HAP-1 (cell line): ENCODE measurements around the gene GALNT18.

Experiments
- DNase-seq, 2 experiments: peaks; one replicate each; pipeline ENCODE4 v3.0.0-alpha.2; 2016 to 2020; ENCODE audit warnings: low spot score in 2 of 2
- H3K27me3 ChIP-seq: fragments of 250-450 bp; sonication (Bioruptor Pico); 2 replicates; pipeline ENCODE4 v1.5.1; 2020; ENCODE audit warnings: low read depth, mild to moderate bottlenecking, moderate library complexity
- H3K36me3 ChIP-seq: fragments of 250-450 bp; sonication (Bioruptor Pico); replicated peaks from 2 replicates; pipeline ENCODE4 v1.5.1; 2020; ENCODE audit warnings: mild to moderate bottlenecking
- H3K4me1 ChIP-seq: fragments of 250-450 bp; sonication (Bioruptor Pico); 2 replicates; pipeline ENCODE4 v1.5.1; 2020; ENCODE audit warnings: mild to moderate bottlenecking
- H3K4me3 ChIP-seq: fragments of 250-450 bp; sonication (Bioruptor Pico); 2 replicates; pipeline ENCODE4 v1.5.1; 2020; ENCODE audit warnings: mild to moderate bottlenecking, moderate library complexity
- H3K9me3 ChIP-seq: fragments of 250-450 bp; sonication (Bioruptor Pico); 2 replicates; pipeline ENCODE4 v1.5.1; 2020; ENCODE audit warnings: mild to moderate bottlenecking, moderate library complexity
- in situ Hi-C: fragments of 300-500 bp; cut with MboI; formaldehyde crosslinking; loops from 3 replicates; pipeline ENCODE4 v1.14.3; 2020; ENCODE audit warnings: low sequenced_read_pairs, inconsistent platforms, mixed read lengths

GALNT18 gene

DNA sequence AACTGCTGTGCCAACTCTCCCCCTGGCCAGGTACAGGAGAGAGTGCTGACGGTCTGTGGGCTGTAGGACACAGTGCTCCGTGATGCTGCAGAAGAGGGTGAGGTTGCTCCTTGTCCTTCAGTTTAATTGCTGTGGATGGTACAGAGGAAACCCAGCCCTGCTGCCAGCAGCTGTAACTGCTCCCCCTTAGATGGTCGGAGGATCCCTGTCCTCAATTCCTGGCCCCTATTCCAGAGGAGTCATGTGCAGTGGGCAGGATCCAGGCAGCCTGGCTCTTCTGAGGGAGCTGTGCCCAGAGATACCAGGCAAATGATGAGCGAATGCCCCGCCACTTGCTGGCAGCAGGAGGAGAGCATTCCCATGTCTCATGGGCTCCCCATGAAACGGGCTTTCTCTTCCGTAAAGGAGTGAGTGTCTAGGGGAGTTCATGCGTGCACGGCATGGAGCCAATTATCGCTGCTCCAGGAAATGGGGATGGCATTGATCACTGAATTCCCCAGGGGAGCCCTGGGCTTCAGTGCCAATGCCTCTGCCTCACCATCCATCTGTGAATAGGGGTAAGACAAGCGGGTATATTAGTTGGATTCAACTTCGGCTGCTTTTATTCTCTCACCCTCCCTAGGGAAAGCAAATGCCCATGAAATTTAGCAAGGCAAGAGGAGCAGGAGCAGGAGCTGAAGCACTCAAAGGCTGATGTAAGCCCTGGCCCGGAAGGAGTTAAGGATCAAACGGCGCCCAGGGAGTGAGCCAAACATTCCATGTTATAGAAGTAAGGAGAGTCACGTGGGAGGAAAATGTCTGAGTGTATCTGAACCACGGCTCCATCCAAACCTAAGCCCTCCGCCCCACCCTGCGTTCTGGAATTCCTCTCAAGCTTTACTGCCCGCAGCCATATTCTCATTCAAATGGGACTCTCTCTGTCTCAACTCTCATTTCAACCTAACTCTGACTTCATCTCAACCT is 217.8 kb downstream of the GALNT18 start:
- peak; percentile 74 to 76 for DNase-seq
- no peaks in the 10 kb centered on the region for H3K9me3 ChIP-seq
- no peaks in the 10 kb centered on the region for H3K27me3 ChIP-seq
- H3K4me3 ChIP-seq, result no peak overlapping the region
- in situ Hi-C loops, result no loop called here
- peaks cover 12% of the 10 kb centered on the region for H3K4me1 ChIP-seq
- H3K36me3 ChIP-seq, result no peaks in the 10 kb centered on the region

DNA sequence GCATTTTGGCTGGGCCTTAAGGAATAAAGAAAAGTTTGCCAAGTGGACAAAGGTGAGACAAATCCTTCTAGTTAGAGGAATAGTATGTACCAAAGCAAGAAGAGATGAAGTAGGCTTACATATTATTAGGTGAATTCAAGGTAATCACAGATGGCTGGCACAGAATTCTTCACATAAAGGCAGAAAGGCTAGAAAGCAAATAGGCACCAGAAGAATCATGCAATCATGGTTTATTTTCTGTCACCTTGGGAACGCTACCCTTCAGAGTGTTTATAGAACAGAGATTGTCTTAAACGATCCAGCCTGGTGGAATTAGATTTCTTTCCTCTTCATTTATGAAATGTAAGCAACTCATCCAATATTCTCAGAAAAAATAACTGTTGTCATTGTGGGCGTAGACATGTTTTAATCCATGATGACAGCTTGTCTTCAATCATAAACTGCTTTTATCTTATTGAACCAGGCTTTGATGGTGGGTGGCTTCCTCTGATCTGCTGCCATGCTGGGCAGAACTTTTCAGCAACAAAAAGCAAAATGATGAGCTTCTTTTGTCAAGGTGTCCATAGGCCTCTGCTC is 219.8 kb downstream of the GALNT18 start:
- Histone ChIP-seq H3K27me3 (no peaks in the 10 kb centered on the region), H3K36me3 (no peaks in the 10 kb centered on the region), H3K9me3 (no peaks in the 10 kb centered on the region), H3K4me3 (no peak overlapping the region), H3K4me1 (peaks cover 12% of the 10 kb centered on the region)
- in situ Hi-C loops, result no loop called here
- no peak for DNase-seq

- Histone ChIP-seq H3K9me3 (no peaks in the 10 kb centered on the region), H3K4me1 (peaks cover 12% of the 10 kb centered on the region), H3K27me3 (no peaks in the 10 kb centered on the region), H3K36me3 (no peaks in the 10 kb centered on the region), H3K4me3 (no peak overlapping the region)
- DNase-seq, result peak; percentile 11 to 40
- in situ Hi-C loops, result no loop called here
Observed at GRCh38 chr11:11400635-11401232, 221.1 kb downstream of the GALNT18 start.

DNA sequence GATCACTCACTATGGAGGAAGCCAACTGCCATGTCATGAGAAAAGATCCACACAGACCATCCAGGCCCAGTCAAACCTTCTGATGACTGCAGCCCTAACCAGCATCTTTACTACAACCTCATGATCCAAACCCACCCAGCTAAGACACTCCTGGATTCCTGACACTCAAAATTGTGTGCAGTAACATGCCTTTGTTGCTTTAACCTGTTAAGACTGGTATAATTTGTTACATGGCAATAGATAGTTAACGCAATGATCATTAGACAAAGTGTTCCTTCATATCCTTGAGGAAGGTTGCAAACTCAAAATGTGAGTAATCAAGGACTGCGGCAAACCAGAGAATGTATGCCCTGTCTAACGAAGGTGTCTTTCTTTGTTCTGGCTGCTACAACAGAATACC is 221.7 kb downstream of the GALNT18 start:
- Histone ChIP-seq H3K36me3 (no peaks in the 10 kb centered on the region), H3K27me3 (no peaks in the 10 kb centered on the region), H3K4me3 (no peak overlapping the region), H3K9me3 (no peaks in the 10 kb centered on the region), H3K4me1 (peaks cover 12% of the 10 kb centered on the region)
- DNase-seq, result no peak
- in situ Hi-C loops, result no loop called here

DNA sequence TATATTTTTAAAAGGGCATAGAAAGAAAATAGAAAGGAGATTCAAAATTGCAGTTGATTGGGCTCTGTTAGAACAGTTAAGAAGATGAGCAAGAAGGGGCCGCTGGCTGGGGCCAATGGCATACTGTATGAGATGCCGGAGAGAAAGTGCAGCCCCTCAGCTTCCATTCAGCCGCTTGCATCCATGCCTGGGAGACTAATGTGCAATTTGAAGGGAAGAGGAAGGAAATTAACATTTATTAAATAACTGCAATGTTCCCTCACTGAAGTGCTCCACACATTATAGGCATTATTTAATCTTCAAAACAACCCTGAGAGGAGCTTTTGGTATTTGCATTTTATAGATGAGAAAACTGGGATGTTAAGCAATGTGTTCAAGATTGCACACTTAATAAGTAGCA is 224.0 kb downstream of the GALNT18 start:
- no peak for DNase-seq
- Histone ChIP-seq H3K36me3 (no peaks in the 10 kb centered on the region), H3K4me1 (no peaks in the 10 kb centered on the region), H3K27me3 (no peaks in the 10 kb centered on the region), H3K9me3 (no peaks in the 10 kb centered on the region), H3K4me3 (no peak overlapping the region)
- in situ Hi-C loops, result no loop called here

GRCh38 chr11:11397036-11397415 is 224.8 kb downstream of the GALNT18 start:
- in situ Hi-C loops, result no loop called here
- Histone ChIP-seq H3K4me1 (no peaks in the 10 kb centered on the region), H3K27me3 (no peaks in the 10 kb centered on the region), H3K36me3 (no peaks in the 10 kb centered on the region), H3K9me3 (no peaks in the 10 kb centered on the region), H3K4me3 (no peak overlapping the region)
- no peak for DNase-seq

DNA sequence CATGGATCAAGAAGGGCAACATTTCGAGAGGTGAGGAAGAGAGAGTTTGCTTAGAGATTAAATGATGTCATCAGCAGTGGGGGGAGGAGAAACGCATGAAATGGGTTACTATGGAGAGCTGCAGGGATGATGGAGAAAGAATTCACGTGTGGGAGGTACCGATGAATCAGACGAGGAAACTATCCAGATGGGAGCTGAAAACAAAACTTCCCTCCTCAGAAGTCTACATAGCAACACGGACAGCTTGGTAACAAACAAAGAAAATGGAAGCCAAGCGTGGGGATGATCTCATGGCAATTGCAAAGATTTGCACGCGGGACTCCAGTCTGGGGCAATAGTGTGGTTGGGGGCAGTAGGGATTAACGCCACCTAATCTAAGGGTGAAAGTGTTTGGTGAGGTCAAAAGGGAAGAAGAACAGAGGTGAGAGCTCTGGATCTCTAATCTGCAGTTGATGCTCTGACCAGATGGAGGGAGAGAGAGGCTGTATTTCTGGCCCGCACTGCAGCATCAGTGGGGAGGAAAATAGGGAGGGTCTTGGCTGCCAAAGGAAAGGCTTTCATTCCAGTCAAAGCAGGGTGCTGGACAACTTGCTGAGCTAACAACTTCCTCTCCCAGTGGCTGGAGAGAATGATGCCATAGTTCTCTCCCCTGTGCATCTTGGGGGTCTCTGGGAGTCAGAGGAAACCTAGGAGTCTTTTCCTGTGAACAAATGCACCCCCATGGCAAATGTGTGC is 225.3 kb downstream of the GALNT18 start:
- Histone ChIP-seq H3K36me3 (no peaks in the 10 kb centered on the region), H3K4me3 (no peak overlapping the region), H3K4me1 (no peaks in the 10 kb centered on the region), H3K9me3 (no peaks in the 10 kb centered on the region), H3K27me3 (no peaks in the 10 kb centered on the region)
- in situ Hi-C loops, result no loop called here
- DNase-seq, result no peak

GRCh38 chr11:11395126-11395525 is 226.7 kb downstream of the GALNT18 start:
- Histone ChIP-seq H3K36me3 (no peaks in the 10 kb centered on the region), H3K4me3 (no peak overlapping the region), H3K9me3 (no peaks in the 10 kb centered on the region), H3K27me3 (no peaks in the 10 kb centered on the region), H3K4me1 (no peaks in the 10 kb centered on the region)
- no peak for DNase-seq
- in situ Hi-C loops, result no loop called here

DNA sequence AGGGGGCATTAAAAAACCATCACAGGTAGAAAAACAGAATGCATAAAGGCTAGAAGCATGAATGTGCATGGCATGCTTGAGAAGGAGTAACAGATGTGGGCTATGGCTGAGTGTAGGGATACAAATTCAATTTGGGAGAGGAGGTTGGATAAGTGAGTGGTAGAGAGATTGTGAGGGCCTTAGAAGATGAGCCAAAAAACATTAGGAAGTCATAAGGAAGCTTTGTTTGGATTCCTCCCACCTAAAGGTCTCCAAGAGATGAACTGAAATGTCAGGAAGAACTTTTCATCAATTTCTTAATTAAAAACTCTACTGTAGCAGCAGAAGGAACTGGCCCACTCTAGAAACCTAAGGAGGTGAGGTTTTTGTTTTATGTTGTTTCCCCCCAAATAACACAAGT is 227.6 kb downstream of the GALNT18 start:
- in situ Hi-C loops, result no loop called here
- no peaks in the 10 kb centered on the region for H3K4me1 ChIP-seq
- DNase-seq, result no peak
- no peaks in the 10 kb centered on the region for H3K27me3 ChIP-seq
- no peak overlapping the region for H3K4me3 ChIP-seq
- H3K36me3 ChIP-seq, result no peaks in the 10 kb centered on the region
- H3K9me3 ChIP-seq, result no peaks in the 10 kb centered on the region

DNA sequence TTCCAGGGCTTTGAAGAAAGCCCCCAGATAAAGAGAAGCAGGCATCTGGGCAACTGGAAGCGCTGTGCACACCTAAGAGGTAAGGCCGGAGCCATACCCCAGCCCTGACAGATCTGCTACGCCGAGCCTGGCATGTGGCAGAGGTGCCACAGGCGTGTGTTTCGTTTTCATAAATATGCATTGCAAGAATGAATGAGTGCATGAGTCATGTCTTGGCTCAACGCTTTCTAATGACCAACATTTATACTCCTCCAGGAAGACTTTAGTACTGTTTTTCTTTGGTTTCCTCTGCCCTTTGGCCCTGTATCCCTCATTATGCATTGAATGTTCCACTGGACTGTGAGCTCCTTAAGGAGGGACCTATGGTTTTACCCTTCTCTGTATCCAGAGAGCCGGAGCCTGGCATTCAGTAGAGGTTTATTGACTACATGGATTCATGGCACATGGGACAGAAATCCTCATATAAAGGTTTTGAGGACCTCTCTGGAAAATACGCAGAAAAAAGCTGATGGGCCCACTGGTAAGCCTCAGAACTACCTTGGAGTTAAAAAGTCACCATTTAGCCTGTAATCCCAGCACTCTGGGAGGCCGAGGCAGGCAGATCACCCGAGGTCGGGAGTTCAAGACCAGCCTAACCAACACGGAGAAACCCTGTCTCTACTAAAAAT is 229.9 kb downstream of the GALNT18 start:
- no peak overlapping the region for H3K4me3 ChIP-seq
- H3K36me3 ChIP-seq, result no peaks in the 10 kb centered on the region
- in situ Hi-C loops, result no loop called here
- H3K9me3 ChIP-seq, result no peaks in the 10 kb centered on the region
- no peaks in the 10 kb centered on the region for H3K27me3 ChIP-seq
- no peak for DNase-seq
- peaks cover 5% of the 10 kb centered on the region for H3K4me1 ChIP-seq

GRCh38 chr11:11391169-11391568 is 230.6 kb downstream of the GALNT18 start:
- no peak for DNase-seq
- in situ Hi-C loops, result no loop called here

DNA sequence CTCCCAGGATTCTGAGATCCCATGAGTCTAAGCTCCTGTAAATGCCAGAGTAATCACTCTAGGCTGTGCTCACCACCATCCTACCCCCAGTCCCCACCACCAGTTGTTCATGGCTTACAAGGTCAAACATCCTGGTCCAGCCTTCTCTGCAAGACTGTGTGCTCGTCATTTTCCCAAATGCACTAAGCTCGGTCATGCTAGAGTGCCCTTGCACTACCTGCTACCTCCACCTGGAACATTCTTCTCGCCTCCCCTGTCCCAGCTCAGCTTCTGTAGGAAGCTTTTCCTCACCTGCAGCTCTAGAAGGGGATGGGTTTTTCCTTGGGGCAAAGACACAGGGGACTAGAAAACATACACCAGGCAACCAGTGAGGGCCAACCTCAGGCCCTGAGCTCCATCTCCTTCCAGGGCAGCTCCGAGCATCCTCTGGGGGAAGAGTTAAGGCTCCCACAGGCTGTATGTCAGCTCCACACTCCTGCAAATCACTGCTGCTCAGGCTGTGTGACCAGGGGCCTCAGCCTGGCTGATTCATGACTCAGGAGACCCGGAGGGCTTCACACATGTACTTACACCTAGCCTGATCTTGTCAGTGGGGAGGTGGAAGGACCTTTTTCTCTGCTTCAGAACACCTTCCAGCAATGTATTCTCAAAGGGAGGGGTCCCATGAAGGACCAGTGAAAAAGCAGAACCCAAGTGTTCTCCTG is 231.6 kb downstream of the GALNT18 start:
- Histone ChIP-seq H3K9me3 (no peaks in the 10 kb centered on the region), H3K36me3 (no peaks in the 10 kb centered on the region), H3K4me3 (no peak overlapping the region), H3K4me1 (peaks cover 9% of the 10 kb centered on the region), H3K27me3 (no peaks in the 10 kb centered on the region)
- no peak for DNase-seq
- in situ Hi-C loops, result no loop called here

More at GRCh38 chr11:11391169-11391568, 230.6 kb downstream of the GALNT18 start:
- H3K27me3 ChIP-seq, result no peaks in the 10 kb centered on the region
- no peaks in the 10 kb centered on the region for H3K36me3 ChIP-seq
- H3K9me3 ChIP-seq, result no peaks in the 10 kb centered on the region
- H3K4me1 ChIP-seq, result peaks cover 9% of the 10 kb centered on the region
- no peak overlapping the region for H3K4me3 ChIP-seq

- in situ Hi-C loops, result no loop called here
- no peaks in the 10 kb centered on the region for H3K36me3 ChIP-seq
- H3K4me1 ChIP-seq, result peaks cover 9% of the 10 kb centered on the region
- no peaks in the 10 kb centered on the region for H3K27me3 ChIP-seq
- H3K9me3 ChIP-seq, result no peaks in the 10 kb centered on the region
- no peak for DNase-seq
- H3K4me3 ChIP-seq, result no peak overlapping the region
Observed at GRCh38 chr11:11389238-11389637, 232.6 kb downstream of the GALNT18 start.
